Islet of Langerhans (tissue), 1 donor: ENCODE data around the gene SLC16A11.
"Not testable (repeated sequence)": the region's sequence is repeated elsewhere in the genome, so short reads cannot be mapped to it uniquely, and the experiment has no call there.

Source experiments
- FAIRE-seq: peaks from one replicate; lab custom pipeline; 2011; peaks lifted over from hg19 to GRCh38; lab: Jason Lieb, UNC

SLC16A11 gene

GRCh38 chr17:7058831-7059447 lies 15.0 kb upstream of the SLC16A11 start:
- no peak for FAIRE-seq

- no peak for FAIRE-seq
Measured at GRCh38 chr17:7056386-7056785, 12.5 kb upstream of the SLC16A11 start.

GRCh38 chr17:7050583-7050982 lies 6.7 kb upstream of the SLC16A11 start:
- not testable (repeated sequence) for FAIRE-seq

- FAIRE-seq, result no peak
Measured at GRCh38 chr17:7048968-7049367, 5.1 kb upstream of the SLC16A11 start.

GRCh38 chr17:7047566-7047965 lies 3.7 kb upstream of the SLC16A11 start:
- no peak for FAIRE-seq

GRCh38 chr17:7046725-7047397 lies 3.0 kb upstream of the SLC16A11 start:
- FAIRE-seq, result not testable (repeated sequence)

GRCh38 chr17:7046127-7046724 lies 2.3 kb upstream of the SLC16A11 start:
- FAIRE-seq, result no peak

- FAIRE-seq, result peak; percentile 95
Measured at GRCh38 chr17:7045492-7046126, 1.7 kb upstream of the SLC16A11 start.

GRCh38 chr17:7043182-7043496 lies 753 bp downstream of the SLC16A11 start:
- no peak for FAIRE-seq

GRCh38 chr17:7042501-7043181 lies 1.3 kb downstream of the SLC16A11 start:
- no peak for FAIRE-seq

GRCh38 chr17:7041607-7042500 lies 2.0 kb downstream of the SLC16A11 start:
- FAIRE-seq, result no peak

- FAIRE-seq, result no peak
Measured at GRCh38 chr17:7039832-7040231, 4.1 kb downstream of the SLC16A11 start.

GRCh38 chr17:7038025-7038862 lies 5.6 kb downstream of the SLC16A11 start:
- no peak for FAIRE-seq

- FAIRE-seq, result peak; percentile 92
Measured at GRCh38 chr17:7035591-7036368, 8.1 kb downstream of the SLC16A11 start, which contains the start of gene SLC16A13. TSS of gene SLC16A13 (plus strand) at chr17:7036015. CDS start at chr17:7036383, 368 bp downstream.

- no peak for FAIRE-seq
Measured at GRCh38 chr17:7034955-7035590, 8.8 kb downstream of the SLC16A11 start.

- no peak for FAIRE-seq
Measured at GRCh38 chr17:7029659-7030058, 14.2 kb downstream of the SLC16A11 start.

- no peak for FAIRE-seq
Measured at GRCh38 chr17:7029096-7029495, 14.8 kb downstream of the SLC16A11 start.

- no peak for FAIRE-seq
Measured at GRCh38 chr17:7027335-7027734, 16.6 kb downstream of the SLC16A11 start.

- FAIRE-seq, result no peak
Measured at GRCh38 chr17:7026471-7027115, 17.3 kb downstream of the SLC16A11 start.
